Activated CD4-positive, alpha-beta memory T cell treated with anti-CD3 and anti-CD28 coated beads, Interleukin-2, amount 10 ng/mL, durations not matched to agents 7 days and 5 days (primary cell): Measurements from ENCODE around the gene FOLR1. TPM values are rescaled to one million over a fixed set of nuclear protein-coding genes. Genes with fewer than 3 reads are reported as not detected.

ENCODE experiments used
- CTCF ChIA-PET: fragments of 350-600 bp; sonication (Branson Sonifier 250); formaldehyde crosslinking; loops from one replicate; lab custom pipeline; 2021; ENCODE audit warnings: antibody characterized with exemption, inconsistent platforms; lab: Charles Lee
- POLR2A ChIA-PET: fragments of 350-600 bp; sonication (Branson Sonifier 250); formaldehyde crosslinking; loops from one replicate; lab custom pipeline; 2021; ENCODE audit warnings: antibody characterized with exemption; lab: Charles Lee
- DNase-seq: peaks from one replicate; pipeline ENCODE4 v3.0.0-alpha.2; 2020
- H3K27ac Mint-ChIP-seq: one replicate; pipeline ENCODE4 v1.8.0; 2021; ENCODE audit warnings: mild to moderate bottlenecking, mixed read lengths
- H3K27me3 Mint-ChIP-seq: one replicate; pipeline ENCODE4 v1.8.0; 2021; ENCODE audit warnings: mixed read lengths
- H3K36me3 Mint-ChIP-seq: one replicate; pipeline ENCODE4 v1.8.0; 2021; ENCODE audit warnings: low read depth, mixed read lengths
- H3K4me1 Mint-ChIP-seq: one replicate; pipeline ENCODE4 v1.8.0; 2021; ENCODE audit warnings: mixed read lengths
- H3K4me3 Mint-ChIP-seq: one replicate; pipeline ENCODE4 v1.8.0; 2021; ENCODE audit warnings: mild to moderate bottlenecking, mixed read lengths
- H3K9me3 Mint-ChIP-seq: one replicate; pipeline ENCODE4 v1.8.0; 2021; ENCODE audit warnings: mixed read lengths
- total RNA-seq, 2 experiments: library from RNA; stranded (reverse); gene quantifications; one replicate each; pipeline ENCODE4 v1.2.3, GENCODE V29; 2021

FOLR1 gene
- total RNA-seq, 2 experiments from 2014 or later, result not detected

- H3K4me1 Mint-ChIP-seq, result peaks cover 13% of the 10 kb centered on the region
- H3K27me3 Mint-ChIP-seq, result no peaks in the 10 kb centered on the region
- H3K9me3 Mint-ChIP-seq, result no peaks in the 10 kb centered on the region
- H3K4me3 Mint-ChIP-seq, result no peak overlapping the region
- DNase-seq, result peak; percentile 13
- POLR2A ChIA-PET, result interaction anchor here (1.3 kb wide), 1 partner anchor 7 kb away, joined by 3 read pairs; no protein-coding TSS in a partner anchor
- H3K27ac Mint-ChIP-seq, result no peak overlapping the region
- CTCF ChIA-PET, result interaction anchor here (1.3 kb wide), 1 partner anchor 9 kb away, joined by 3 read pairs; no protein-coding TSS in a partner anchor
- peaks cover 39% of the 10 kb centered on the region for H3K36me3 Mint-ChIP-seq
These were observed 36.9 kb downstream of the FOLR1 start for GRCh38 chr11:72228844-72229231.

- CTCF ChIA-PET, result interaction anchor here (1.3 kb wide), 1 partner anchor 9 kb away, joined by 3 read pairs; no protein-coding TSS in a partner anchor
- Mint-ChIP-seq H3K4me1 (peaks cover 13% of the 10 kb centered on the region), H3K36me3 (peaks cover 40% of the 10 kb centered on the region), H3K27ac (no peak overlapping the region), H3K27me3 (no peaks in the 10 kb centered on the region), H3K9me3 (no peaks in the 10 kb centered on the region), H3K4me3 (no peak overlapping the region)
- POLR2A ChIA-PET, result interaction anchor here (0.9 kb wide), 1 partner anchor 127 kb away, joined by 3 read pairs; no protein-coding TSS in a partner anchor
- peak; percentile 15 for DNase-seq
These were observed 37.5 kb downstream of the FOLR1 start for GRCh38 chr11:72229336-72229924.

- peak; percentile 12 for DNase-seq
- Mint-ChIP-seq H3K9me3 (no peaks in the 10 kb centered on the region), H3K36me3 (peaks cover 46% of the 10 kb centered on the region), H3K4me1 (peaks cover 13% of the 10 kb centered on the region), H3K27ac (no peak overlapping the region), H3K27me3 (no peaks in the 10 kb centered on the region), H3K4me3 (no peak overlapping the region)
- POLR2A ChIA-PET, result interaction anchor here (0.9 kb wide), 1 partner anchor 128 kb away, joined by 3 read pairs; no protein-coding TSS in a partner anchor
- CTCF ChIA-PET, result interaction anchor here (1.3 kb wide), 1 partner anchor 8 kb away, joined by 3 read pairs; no protein-coding TSS in a partner anchor
These were observed 38.2 kb downstream of the FOLR1 start for GRCh38 chr11:72229925-72230763.

- peaks cover 6% of the 10 kb centered on the region for H3K4me1 Mint-ChIP-seq
- no peaks in the 10 kb centered on the region for H3K27me3 Mint-ChIP-seq
- no peaks in the 10 kb centered on the region for H3K9me3 Mint-ChIP-seq
- DNase-seq, result peak; percentile 5
- H3K36me3 Mint-ChIP-seq, result peaks cover 49% of the 10 kb centered on the region
- H3K4me3 Mint-ChIP-seq, result no peak overlapping the region
- H3K27ac Mint-ChIP-seq, result no peak overlapping the region
- ChIA-PET CTCF (no interaction called here), POLR2A (no interaction called here)
These were observed 38.9 kb downstream of the FOLR1 start for GRCh38 chr11:72230764-72231365.

GRCh38 chr11:72231396-72232259 is 39.7 kb downstream of the FOLR1 start:
- Mint-ChIP-seq H3K4me3 (no peak overlapping the region), H3K36me3 (peaks cover 51% of the 10 kb centered on the region), H3K9me3 (no peaks in the 10 kb centered on the region), H3K27ac (no peak overlapping the region), H3K27me3 (no peaks in the 10 kb centered on the region), H3K4me1 (no peaks in the 10 kb centered on the region)
- ChIA-PET POLR2A (interaction anchor here (0.7 kb wide), 1 partner anchor 11 kb away, joined by 3 read pairs; no protein-coding TSS in a partner anchor), CTCF (no interaction called here)
- no peak for DNase-seq

GRCh38 chr11:72232260-72233055 is 40.5 kb downstream of the FOLR1 start:
- Mint-ChIP-seq H3K9me3 (no peaks in the 10 kb centered on the region), H3K4me3 (no peak overlapping the region), H3K27ac (no peak overlapping the region), H3K4me1 (no peaks in the 10 kb centered on the region), H3K36me3 (peaks cover 58% of the 10 kb centered on the region), H3K27me3 (no peaks in the 10 kb centered on the region)
- ChIA-PET POLR2A (no interaction called here), CTCF (no interaction called here)
- no peak for DNase-seq

- Mint-ChIP-seq H3K27ac (no peak overlapping the region), H3K4me1 (no peaks in the 10 kb centered on the region), H3K9me3 (no peaks in the 10 kb centered on the region), H3K27me3 (peaks cover under 1% of the 10 kb centered on the region), H3K4me3 (no peak overlapping the region), H3K36me3 (peaks cover 60% of the 10 kb centered on the region)
- CTCF ChIA-PET, result no interaction called here
- POLR2A ChIA-PET, result no interaction called here
- DNase-seq, result no peak
These were observed 41.3 kb downstream of the FOLR1 start for GRCh38 chr11:72233056-72233772.

- Mint-ChIP-seq H3K27me3 (peaks cover 4% of the 10 kb centered on the region), H3K4me1 (peaks cover under 1% of the 10 kb centered on the region), H3K9me3 (no peaks in the 10 kb centered on the region), H3K4me3 (no peak overlapping the region), H3K27ac (no peak overlapping the region), H3K36me3 (peaks cover 58% of the 10 kb centered on the region)
- ChIA-PET POLR2A (no interaction called here), CTCF (no interaction called here)
- peak; percentile 6 for DNase-seq
These were observed 42.0 kb downstream of the FOLR1 start for GRCh38 chr11:72233773-72234513.

- Mint-ChIP-seq H3K4me1 (peaks cover 4% of the 10 kb centered on the region), H3K27ac (peak overlapping the region; percentile 38), H3K9me3 (no peaks in the 10 kb centered on the region), H3K4me3 (no peak overlapping the region), H3K27me3 (peaks cover 9% of the 10 kb centered on the region), H3K36me3 (peaks cover 53% of the 10 kb centered on the region)
- DNase-seq, result no peak
- ChIA-PET POLR2A (no interaction called here), CTCF (no interaction called here)
These were observed 42.5 kb downstream of the FOLR1 start for GRCh38 chr11:72234514-72234830.

GRCh38 chr11:72234920-72235319 is 43.0 kb downstream of the FOLR1 start:
- ChIA-PET POLR2A (no interaction called here), CTCF (no interaction called here)
- H3K4me1 Mint-ChIP-seq, result peaks cover 4% of the 10 kb centered on the region
- no peaks in the 10 kb centered on the region for H3K9me3 Mint-ChIP-seq
- H3K4me3 Mint-ChIP-seq, result no peak overlapping the region
- no peak for DNase-seq
- no peak overlapping the region for H3K27ac Mint-ChIP-seq
- H3K36me3 Mint-ChIP-seq, result peaks cover 49% of the 10 kb centered on the region
- peaks cover 9% of the 10 kb centered on the region for H3K27me3 Mint-ChIP-seq
